DOHH2 (cell line): ENCODE measurements around the gene SLC45A3.

Experiments used
- H3F3A ChIP-seq: fragments of 200-600 bp; sonication (generic), shearing (Covaris generic); 2 replicates; pipeline ENCODE4 v1.6.0; 2016; ENCODE audit warnings: antibody characterized with exemption, mild to moderate bottlenecking; ENCODE audit not compliant: control insufficient read depth, insufficient read depth
- H3K27ac ChIP-seq: fragments of 200-600 bp; sonication (generic); 2 replicates; pipeline ENCODE4 v1.5.1; 2014; ENCODE audit warnings: low read depth, mild to moderate bottlenecking, low read length, moderate library complexity
- H3K27me3 ChIP-seq: fragments of 200-600 bp; sonication (generic); 2 replicates; pipeline ENCODE4 v1.6.1; 2014; ENCODE audit warnings: mild to moderate bottlenecking, low read length, mixed read lengths; ENCODE audit not compliant: control insufficient read depth
- H3K36me3 ChIP-seq: fragments of 200-600 bp; sonication (generic); 2 replicates; pipeline ENCODE4 v1.6.1; 2014; ENCODE audit warnings: mild to moderate bottlenecking, low read length, moderate library complexity, mixed read lengths; ENCODE audit not compliant: control insufficient read depth
- H3K4me1 ChIP-seq: fragments of 200-600 bp; sonication (generic); 2 replicates; pipeline ENCODE4 v1.6.1; 2014; ENCODE audit warnings: mild to moderate bottlenecking, low read length, mixed read lengths; ENCODE audit not compliant: control insufficient read depth
- H3K4me2 ChIP-seq: fragments of 200-600 bp; sonication (generic); 2 replicates; pipeline ENCODE4 v1.6.0; 2014; ENCODE audit warnings: mild to moderate bottlenecking, low read length, moderate library complexity
- H3K4me3 ChIP-seq: fragments of 200-600 bp; sonication (generic); 2 replicates; pipeline ENCODE4 v1.5.1; 2014; ENCODE audit warnings: mild to moderate bottlenecking, low read length, mixed read lengths
- H3K79me2 ChIP-seq: fragments of 200-600 bp; sonication (generic); 2 replicates; pipeline ENCODE4 v1.6.1; 2014; ENCODE audit warnings: mild to moderate bottlenecking, low read length, mixed read lengths; ENCODE audit not compliant: control insufficient read depth
- H3K9me2 ChIP-seq: fragments of 200-600 bp; sonication (generic); replicated peaks from 2 replicates; pipeline ENCODE4 v1.6.1; 2014; ENCODE audit warnings: mild to moderate bottlenecking, low read length, mixed read lengths; ENCODE audit not compliant: control insufficient read depth
- H3K9me3 ChIP-seq: fragments of 200-600 bp; sonication (generic); 2 replicates; pipeline ENCODE4 v1.6.1; 2014; ENCODE audit warnings: antibody characterized with exemption, low read length, mixed read lengths; ENCODE audit not compliant: control insufficient read depth, insufficient read depth
- H4K20me1 ChIP-seq: fragments of 200-600 bp; sonication (generic); 2 replicates; pipeline ENCODE4 v1.6.0; 2014; ENCODE audit warnings: low read depth, mild to moderate bottlenecking, antibody characterized with exemption, low read length, moderate library complexity; ENCODE audit not compliant: control insufficient read depth, insufficient read depth
- CTCF ChIP-seq: fragments of 200-600 bp; sonication (generic); IDR thresholded peaks from one replicate; pipeline ENCODE4 v1.5.1; 2014; ENCODE audit warnings: antibody characterized with exemption, mild to moderate bottlenecking, low read depth, low read length; ENCODE audit not compliant: poor library complexity, severe bottlenecking
- EZH2phosphoT487 ChIP-seq: fragments of 200-600 bp; sonication (generic); IDR thresholded peaks from 2 replicates; pipeline ENCODE4 v1.6.1; 2017; ENCODE audit warnings: borderline replicate concordance, mild to moderate bottlenecking, antibody characterized with exemption, low read length, moderate library complexity, mixed read lengths

SLC45A3 gene

GRCh38 chr1:205656236-205656635 is 24.1 kb downstream of the SLC45A3 start:
- H3K27ac ChIP-seq: no peak overlapping the region
- H3F3A ChIP-seq: no peaks in the 10 kb centered on the region; the same call in 1 of the 2 replicates
- no peaks in the 10 kb centered on the region for H3K9me2 ChIP-seq
- no peaks in the 10 kb centered on the region for H3K27me3 ChIP-seq
- H3K4me3 ChIP-seq: no peak overlapping the region
- TF ChIP-seq CTCF (no peak), EZH2phosphoT487 (no peak)
- no peaks in the 10 kb centered on the region for H4K20me1 ChIP-seq
- no peaks in the 10 kb centered on the region for H3K9me3 ChIP-seq
- no peaks in the 10 kb centered on the region for H3K36me3 ChIP-seq
- peaks cover 7% of the 10 kb centered on the region; the same call in 1 of the 2 replicates for H3K4me1 ChIP-seq
- H3K4me2 ChIP-seq: no peak overlapping the region
- H3K79me2 ChIP-seq: no peaks in the 10 kb centered on the region

- no peaks in the 10 kb centered on the region; the same call in 1 of the 2 replicates for H3F3A ChIP-seq
- no peaks in the 10 kb centered on the region for H3K9me3 ChIP-seq
- H3K4me3 ChIP-seq: no peak overlapping the region
- no peaks in the 10 kb centered on the region for H3K27me3 ChIP-seq
- peaks cover 13% of the 10 kb centered on the region for H3K4me1 ChIP-seq
- no peak for TF ChIP-seq EZH2phosphoT487
- TF ChIP-seq CTCF: no peak
- no peaks in the 10 kb centered on the region for H3K79me2 ChIP-seq
- H4K20me1 ChIP-seq: no peaks in the 10 kb centered on the region
- H3K27ac ChIP-seq: no peak overlapping the region
- no peaks in the 10 kb centered on the region for H3K9me2 ChIP-seq
- H3K4me2 ChIP-seq: no peak overlapping the region
- no peaks in the 10 kb centered on the region for H3K36me3 ChIP-seq
Measured at GRCh38 chr1:205652984-205653383, 27.3 kb downstream of the SLC45A3 start.

- no peak overlapping the region for H3K4me2 ChIP-seq
- H3K79me2 ChIP-seq: no peaks in the 10 kb centered on the region
- H3K9me2 ChIP-seq: no peaks in the 10 kb centered on the region
- peaks cover 13% of the 10 kb centered on the region for H3K4me1 ChIP-seq
- no peaks in the 10 kb centered on the region for H3K36me3 ChIP-seq
- no peaks in the 10 kb centered on the region for H4K20me1 ChIP-seq
- no peak overlapping the region for H3K27ac ChIP-seq
- H3K4me3 ChIP-seq: no peak overlapping the region
- no peak for TF ChIP-seq CTCF
- TF ChIP-seq EZH2phosphoT487: no peak
- no peaks in the 10 kb centered on the region for H3F3A ChIP-seq
- no peaks in the 10 kb centered on the region for H3K9me3 ChIP-seq
- no peaks in the 10 kb centered on the region for H3K27me3 ChIP-seq
Measured at GRCh38 chr1:205650241-205650640, 30.1 kb downstream of the SLC45A3 start.

- Histone ChIP-seq H3K27ac (no peak overlapping the region), H3K9me2 (no peaks in the 10 kb centered on the region), H3K9me3 (no peaks in the 10 kb centered on the region), H3F3A (no peaks in the 10 kb centered on the region), H3K4me1 (peaks cover 13% of the 10 kb centered on the region), H3K4me2 (no peak overlapping the region), H4K20me1 (no peaks in the 10 kb centered on the region), H3K79me2 (no peaks in the 10 kb centered on the region), H3K4me3 (no peak overlapping the region), H3K36me3 (no peaks in the 10 kb centered on the region), H3K27me3 (no peaks in the 10 kb centered on the region)
- no peak for TF ChIP-seq CTCF
- TF ChIP-seq EZH2phosphoT487: no peak
Measured at GRCh38 chr1:205645519-205645918, 34.8 kb downstream of the SLC45A3 start.
